ENCODE measurements around the gene ENGASE.

Gene ENGASE

GRCh38 chr17:79045842-79046196 is 28.8 kb upstream of the ENGASE start:
- DNase-seq (ENCODE audit: extremely low spot score), result peak; percentile 88
- ChIA-PET POLR2A (interaction anchor here (0.9 kb wide), 1 partner anchor 30 kb away, joined by 3 read pairs; no protein-coding TSS in a partner anchor), CTCF (interaction anchor here (0.5 to 1.6 kb wide), 16 partner anchors 9 to 346 kb away, joined by 3 to 12 read pairs (median 5); no protein-coding TSS in a partner anchor)
- TF ChIP-seq NFRKB (IDR thresholded peaks at IDR 0.05) (no peak), HDGF (IDR thresholded peaks at IDR 0.05; ENCODE audit: borderline replicate concordance) (no peak), L3MBTL2 (conservative IDR thresholded peaks at IDR 0.05) (no peak), FOXA1 (IDR thresholded peaks at IDR 0.05) (no peak), ARNT (IDR thresholded peaks at IDR 0.05) (no peak), ELF4 (IDR thresholded peaks at IDR 0.05) (no peak), ZNF384 (IDR thresholded peaks at IDR 0.05) (no peak), LEF1 (IDR thresholded peaks at IDR 0.05; ENCODE audit: borderline replicate concordance) (no peak), SP1 (IDR thresholded peaks at IDR 0.05) (no peak), CTBP1 (IDR thresholded peaks at IDR 0.05; ENCODE audit: borderline replicate concordance) (no peak), FOXK2 (IDR thresholded peaks at IDR 0.05) (no peak), BHLHE40 (IDR thresholded peaks at IDR 0.05; ENCODE audit: borderline replicate concordance) (no peak), SUZ12 (IDR thresholded peaks at IDR 0.05) (no peak), PKNOX1 (IDR thresholded peaks at IDR 0.05) (no peak), FOXM1 (IDR thresholded peaks at IDR 0.05; ENCODE audit: borderline replicate concordance) (no peak), TARDBP (IDR thresholded peaks at IDR 0.05) (no peak)

GRCh38 chr17:79046197-79046915 is 28.3 kb upstream of the ENGASE start:
- TF ChIP-seq NFRKB (IDR thresholded peaks at IDR 0.05) (no peak), ZNF384 (IDR thresholded peaks at IDR 0.05) (no peak), LEF1 (IDR thresholded peaks at IDR 0.05; ENCODE audit: borderline replicate concordance) (no peak), HDGF (IDR thresholded peaks at IDR 0.05; ENCODE audit: borderline replicate concordance) (no peak), FOXK2 (IDR thresholded peaks at IDR 0.05) (no peak), FOXA1 (IDR thresholded peaks at IDR 0.05) (no peak), BHLHE40 (IDR thresholded peaks at IDR 0.05; ENCODE audit: borderline replicate concordance) (no peak), PKNOX1 (IDR thresholded peaks at IDR 0.05) (no peak), CTBP1 (IDR thresholded peaks at IDR 0.05; ENCODE audit: borderline replicate concordance) (no peak), FOXM1 (IDR thresholded peaks at IDR 0.05; ENCODE audit: borderline replicate concordance) (no peak), ARNT (IDR thresholded peaks at IDR 0.05) (no peak), ELF4 (IDR thresholded peaks at IDR 0.05) (no peak), SUZ12 (IDR thresholded peaks at IDR 0.05) (no peak), TARDBP (IDR thresholded peaks at IDR 0.05) (no peak)
- ChIA-PET CTCF (interaction anchor here (0.8 to 1.6 kb wide), 14 partner anchors 10 to 345 kb away, joined by 3 to 12 read pairs (median 5); no protein-coding TSS in a partner anchor), POLR2A (no interaction called here)
- no peak for DNase-seq (ENCODE audit: extremely low spot score)

GRCh38 chr17:79046916-79047280 is 27.7 kb upstream of the ENGASE start:
- CTCF ChIA-PET, result interaction anchor here (1.1 kb wide), 1 partner anchor 70 kb away, joined by 3 read pairs; no protein-coding TSS in a partner anchor
- DNase-seq (ENCODE audit: extremely low spot score), result no peak
- POLR2A ChIA-PET, result no interaction called here
- no peak for TF ChIP-seq ARNT (IDR thresholded peaks at IDR 0.05)
- TF ChIP-seq PKNOX1 (IDR thresholded peaks at IDR 0.05), result no peak

- ChIA-PET CTCF (interaction anchor here (1.1 kb wide), 1 partner anchor 71 kb away, joined by 3 read pairs; no protein-coding TSS in a partner anchor), POLR2A (no interaction called here)
- no peak for DNase-seq (ENCODE audit: extremely low spot score)
- no peak for TF ChIP-seq FOXM1 (IDR thresholded peaks at IDR 0.05; ENCODE audit: borderline replicate concordance)
- no peak for TF ChIP-seq HDGF (IDR thresholded peaks at IDR 0.05; ENCODE audit: borderline replicate concordance)
- TF ChIP-seq TARDBP (IDR thresholded peaks at IDR 0.05), result no peak
- no peak for TF ChIP-seq SUZ12 (IDR thresholded peaks at IDR 0.05)
- TF ChIP-seq FOXA1 (IDR thresholded peaks at IDR 0.05), result no peak
- no peak for TF ChIP-seq BHLHE40 (IDR thresholded peaks at IDR 0.05; ENCODE audit: borderline replicate concordance)
- TF ChIP-seq FOXK2 (IDR thresholded peaks at IDR 0.05), result no peak
- no peak for TF ChIP-seq SP1 (IDR thresholded peaks at IDR 0.05)
- no peak for TF ChIP-seq CTBP1 (IDR thresholded peaks at IDR 0.05; ENCODE audit: borderline replicate concordance)
- TF ChIP-seq ARNT (IDR thresholded peaks at IDR 0.05), result no peak
- no peak for TF ChIP-seq LEF1 (IDR thresholded peaks at IDR 0.05; ENCODE audit: borderline replicate concordance)
- no peak for TF ChIP-seq ELF4 (IDR thresholded peaks at IDR 0.05)
- no peak for TF ChIP-seq PKNOX1 (IDR thresholded peaks at IDR 0.05)
- TF ChIP-seq ZNF384 (IDR thresholded peaks at IDR 0.05), result no peak
- no peak for TF ChIP-seq NFRKB (IDR thresholded peaks at IDR 0.05)
- no peak for TF ChIP-seq L3MBTL2 (conservative IDR thresholded peaks at IDR 0.05)
These were observed 27.2 kb upstream of the ENGASE start for GRCh38 chr17:79047291-79047920.
